ENCODE data around the gene HOXA10. TPM values are rescaled to one million over a fixed set of nuclear protein-coding genes. Genes with fewer than 3 reads are reported as not detected.

Gene HOXA10
- total RNA-seq, 1 experiment from 2014 or later, result not detected

- no peak for TF ChIP-seq CTCF (conservative IDR thresholded peaks at IDR 0.05)
- no peak overlapping the region for H3K4me3 Mint-ChIP-seq
- Histone ChIP-seq H3K79me1 (ENCODE audit: insufficient read depth, low read depth, low read length, poor library complexity, severe bottlenecking) (no peaks in the 10 kb centered on the region), H2AK5ac (ENCODE audit: insufficient read length, low read length) (no peak overlapping the region), H4K20me1 (ENCODE audit: control insufficient read depth, insufficient read depth, insufficient read length) (no peaks in the 10 kb centered on the region), H2BK120ac (ENCODE audit: low read depth, low read length, poor library complexity, severe bottlenecking) (no peak overlapping the region), H3K56ac (ENCODE audit: insufficient read length, low read depth, low read length) (no peak overlapping the region), H3K4ac (ENCODE audit: low read depth, low read length) (no peak overlapping the region), H4K8ac (replicated peaks; ENCODE audit: insufficient read length, low read depth, low read length) (no peak overlapping the region), H3K27me3 (ENCODE audit: insufficient read depth, low read length) (peaks cover 98% of the 10 kb centered on the region), H3K9ac (ENCODE audit: extremely low read depth, insufficient read length, low read length) (no peak overlapping the region), H3K18ac (ENCODE audit: insufficient read length, low read depth, low read length) (no peak overlapping the region), H3K4me2 (ENCODE audit: insufficient read depth, insufficient read length, low read length) (no peak overlapping the region), H2AFZ (ENCODE audit: low read length) (no peak overlapping the region), H3K23ac (ENCODE audit: insufficient read length, low read depth, low read length) (no peak overlapping the region), H3K23me2 (ENCODE audit: insufficient read length, low read depth, low read length, poor library complexity, severe bottlenecking) (no peaks in the 10 kb centered on the region), H3K4me1 (ENCODE audit: insufficient read depth, low read length) (no peaks in the 10 kb centered on the region), H3T11ph (ENCODE audit: low read length) (no peak overlapping the region), H4K5ac (ENCODE audit: insufficient read length, low read depth, low read length) (no peak overlapping the region), H3K14ac (ENCODE audit: insufficient read depth, low read length) (no peak overlapping the region), H2BK5ac (ENCODE audit: insufficient read length, low read length) (no peak overlapping the region), H2BK12ac (ENCODE audit: insufficient read length, low read depth, low read length) (no peak overlapping the region), H4K91ac (ENCODE audit: insufficient read length, low read depth, low read length) (no peak overlapping the region), H2BK15ac (ENCODE audit: low read depth, low read length) (no peak overlapping the region), H3K9me3 (ENCODE audit: control insufficient read depth, low read depth, low read length) (no peaks in the 10 kb centered on the region), H2BK20ac (ENCODE audit: low read depth, low read length, poor library complexity, severe bottlenecking) (no peak overlapping the region), H3K79me2 (ENCODE audit: insufficient read depth, low read length) (no peaks in the 10 kb centered on the region), H3K27ac (ENCODE audit: insufficient read length, low read depth, low read length) (no peak overlapping the region)
- peaks cover 4 to 13% of the 10 kb centered on the region in 2 experiments; a peak in 2 of 5 replicates for H3K9me3 Mint-ChIP-seq
- peaks cover 98% of the 10 kb centered on the region for H3K27me3 Mint-ChIP-seq (ENCODE audit: low read depth)
- no peaks in the 10 kb centered on the region; a peak in 2 of 7 replicates for H3K36me3 Mint-ChIP-seq (ENCODE audit: insufficient read depth in 1 of 3, low read depth in 3 of 3)
- no peak overlapping the region for H3K27ac Mint-ChIP-seq
- peaks cover 3 to 9% of the 10 kb centered on the region in 2 experiments for H3K4me1 Mint-ChIP-seq
- WGBS (ENCODE audit: extremely low coverage, insufficient read length, low lambda C conversion rate), result no CpG with 5 or more reads among the region's 22 CpGs
- DNase-seq, result peak; percentile 20
Measured at GRCh38 chr7:27176962-27177794, 3.1 kb upstream of the HOXA10 start.
